Stimulated activated CD8-positive, alpha-beta memory T cell treated with anti-CD3 and anti-CD28 coated beads, Interleukin-4, amount 100 ng/mL, for 48 hours (primary cell): ENCODE data around the gene HTT.
"Not testable (repeated sequence)": the region's sequence is repeated elsewhere in the genome, so short reads cannot be mapped to it uniquely, and the experiment has no call there.

ENCODE experiments used
- DNase-seq: peaks from one replicate; pipeline ENCODE4 v3.0.0-alpha.2; 2020

HTT gene

GRCh38 chr4:3085948-3086670 is 11.6 kb downstream of the HTT start:
- DNase-seq: no peak

- no peak for DNase-seq
Observed at GRCh38 chr4:3087115-3087797, 12.8 kb downstream of the HTT start.

GRCh38 chr4:3091464-3091863 is 17.0 kb downstream of the HTT start:
- DNase-seq: no peak

- not testable (repeated sequence) for DNase-seq
Observed at GRCh38 chr4:3094701-3095100, 20.2 kb downstream of the HTT start.

GRCh38 chr4:3096202-3096601 is 21.7 kb downstream of the HTT start:
- no peak for DNase-seq

GRCh38 chr4:3098346-3098745 is 23.9 kb downstream of the HTT start:
- DNase-seq: no peak

- DNase-seq: peak; percentile 96
Observed at GRCh38 chr4:3106339-3107186, 32.1 kb downstream of the HTT start.

GRCh38 chr4:3107271-3107670 is 32.8 kb downstream of the HTT start:
- no peak for DNase-seq

- no peak for DNase-seq
Observed at GRCh38 chr4:3107691-3108121, 33.2 kb downstream of the HTT start.

GRCh38 chr4:3108211-3108610 is 33.7 kb downstream of the HTT start:
- no peak for DNase-seq

GRCh38 chr4:3111461-3111860 is 37.0 kb downstream of the HTT start:
- DNase-seq: no peak

GRCh38 chr4:3112201-3112600 is 37.7 kb downstream of the HTT start:
- DNase-seq: no peak

- DNase-seq: no peak
Observed at GRCh38 chr4:3112609-3113469, 38.4 kb downstream of the HTT start.

GRCh38 chr4:3114377-3114776 is 39.9 kb downstream of the HTT start:
- DNase-seq: no peak

- no peak for DNase-seq
Observed at GRCh38 chr4:3115637-3116270, 41.3 kb downstream of the HTT start.

GRCh38 chr4:3116955-3117354 is 42.5 kb downstream of the HTT start:
- no peak for DNase-seq

- DNase-seq: no peak
Observed at GRCh38 chr4:3118312-3118711, 43.8 kb downstream of the HTT start.

- no peak for DNase-seq
Observed at GRCh38 chr4:3119464-3119863, 45.0 kb downstream of the HTT start.

- no peak for DNase-seq
Observed at GRCh38 chr4:3121110-3121509, 46.6 kb downstream of the HTT start.

GRCh38 chr4:3121596-3121995 is 47.1 kb downstream of the HTT start:
- DNase-seq: no peak

- DNase-seq: no peak
Observed at GRCh38 chr4:3122081-3122563, 47.6 kb downstream of the HTT start.

- no peak for DNase-seq
Observed at GRCh38 chr4:3123181-3123671, 48.7 kb downstream of the HTT start.
